PC-9 (cell line): Measurements from ENCODE around the gene PCDHGC5.

Experiments
- EZH2 ChIP-seq: fragments of 200-600 bp; sonication (generic); IDR thresholded peaks from 2 replicates; pipeline ENCODE4 v1.8.0; 2017; ENCODE audit warnings: antibody characterized with exemption, low read depth
- TF ChIP-seq, protein P1 (sequence below): fragments of 200-600 bp; sonication (generic); conservative IDR thresholded peaks from 2 replicates; pipeline ENCODE4 v1.6.1; 2017; ENCODE audit warnings: mixed run types, antibody characterized with exemption, mild to moderate bottlenecking, moderate library complexity

DNA sequence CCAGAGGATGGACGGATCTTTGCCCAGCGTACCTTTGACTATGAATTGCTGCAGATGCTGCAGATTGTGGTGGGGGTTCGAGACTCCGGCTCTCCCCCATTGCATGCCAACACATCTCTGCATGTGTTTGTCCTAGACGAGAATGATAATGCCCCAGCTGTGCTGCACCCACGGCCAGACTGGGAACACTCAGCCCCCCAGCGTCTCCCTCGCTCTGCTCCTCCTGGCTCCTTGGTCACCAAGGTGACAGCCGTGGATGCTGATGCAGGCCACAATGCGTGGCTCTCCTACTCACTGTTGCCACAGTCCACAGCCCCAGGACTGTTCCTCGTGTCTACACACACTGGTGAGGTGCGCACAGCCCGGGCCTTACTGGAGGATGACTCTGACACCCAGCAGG lies 1.9 kb downstream of the PCDHGC5 start:
- TF ChIP-seq, protein P1, sequence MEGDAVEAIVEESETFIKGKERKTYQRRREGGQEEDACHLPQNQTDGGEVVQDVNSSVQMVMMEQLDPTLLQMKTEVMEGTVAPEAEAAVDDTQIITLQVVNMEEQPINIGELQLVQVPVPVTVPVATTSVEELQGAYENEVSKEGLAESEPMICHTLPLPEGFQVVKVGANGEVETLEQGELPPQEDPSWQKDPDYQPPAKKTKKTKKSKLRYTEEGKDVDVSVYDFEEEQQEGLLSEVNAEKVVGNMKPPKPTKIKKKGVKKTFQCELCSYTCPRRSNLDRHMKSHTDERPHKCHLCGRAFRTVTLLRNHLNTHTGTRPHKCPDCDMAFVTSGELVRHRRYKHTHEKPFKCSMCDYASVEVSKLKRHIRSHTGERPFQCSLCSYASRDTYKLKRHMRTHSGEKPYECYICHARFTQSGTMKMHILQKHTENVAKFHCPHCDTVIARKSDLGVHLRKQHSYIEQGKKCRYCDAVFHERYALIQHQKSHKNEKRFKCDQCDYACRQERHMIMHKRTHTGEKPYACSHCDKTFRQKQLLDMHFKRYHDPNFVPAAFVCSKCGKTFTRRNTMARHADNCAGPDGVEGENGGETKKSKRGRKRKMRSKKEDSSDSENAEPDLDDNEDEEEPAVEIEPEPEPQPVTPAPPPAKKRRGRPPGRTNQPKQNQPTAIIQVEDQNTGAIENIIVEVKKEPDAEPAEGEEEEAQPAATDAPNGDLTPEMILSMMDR: no peak
- TF ChIP-seq EZH2: no peak
